HG02943 (cell line): ENCODE data around the gene RAD51B.

Experiments used
- ATAC-seq: cut with Tn5 transposase; IDR thresholded peaks from one replicate; pipeline ENCODE4 v1.9.1; 2021; ENCODE audit warnings: mild to moderate bottlenecking, low read depth, moderate library complexity; ENCODE audit not compliant: unreplicated experiment

The RAD51B gene

GRCh38 chr14:68050177-68050576 is 230.6 kb downstream of the RAD51B start:
- ATAC-seq: no peak

- no peak for ATAC-seq
These were observed 231.6 kb downstream of the RAD51B start for GRCh38 chr14:68051146-68051545.

- ATAC-seq: no peak
These were observed 240.6 kb downstream of the RAD51B start for GRCh38 chr14:68060198-68060597.

GRCh38 chr14:68062651-68063050 is 243.1 kb downstream of the RAD51B start:
- no peak for ATAC-seq

GRCh38 chr14:68065322-68065721 is 245.7 kb downstream of the RAD51B start:
- no peak for ATAC-seq

GRCh38 chr14:68074765-68075381 is 255.3 kb downstream of the RAD51B start:
- ATAC-seq: no peak

- ATAC-seq: no peak
These were observed 255.9 kb downstream of the RAD51B start for GRCh38 chr14:68075382-68076029.

- ATAC-seq: no peak
These were observed 256.9 kb downstream of the RAD51B start for GRCh38 chr14:68076451-68076850.

GRCh38 chr14:68079941-68080697 is 260.5 kb downstream of the RAD51B start:
- no peak for ATAC-seq

- ATAC-seq: no peak
These were observed 261.9 kb downstream of the RAD51B start for GRCh38 chr14:68081489-68081888.

GRCh38 chr14:68082698-68083291 is 263.2 kb downstream of the RAD51B start:
- ATAC-seq: no peak

GRCh38 chr14:68084256-68084655 is 264.7 kb downstream of the RAD51B start:
- no peak for ATAC-seq

GRCh38 chr14:68085742-68086141 is 266.2 kb downstream of the RAD51B start:
- ATAC-seq: no peak

GRCh38 chr14:68088451-68088854 is 268.9 kb downstream of the RAD51B start:
- no peak for ATAC-seq

GRCh38 chr14:68089146-68089731 is 269.7 kb downstream of the RAD51B start:
- ATAC-seq: no peak

GRCh38 chr14:68094158-68094557 is 274.6 kb downstream of the RAD51B start:
- no peak for ATAC-seq

GRCh38 chr14:68094752-68095151 is 275.2 kb downstream of the RAD51B start:
- ATAC-seq: no peak

- no peak for ATAC-seq
These were observed 278.1 kb downstream of the RAD51B start for GRCh38 chr14:68097727-68098126.

- no peak for ATAC-seq
These were observed 279.3 kb downstream of the RAD51B start for GRCh38 chr14:68098834-68099233.

GRCh38 chr14:68099495-68100045 is 280.0 kb downstream of the RAD51B start:
- no peak for ATAC-seq
